Activated naive CD8-positive, alpha-beta T cell (primary cell): ENCODE measurements around the gene GAL3ST3.

Experiments used
- H3K27ac Mint-ChIP-seq: one replicate; pipeline ENCODE4 v1.8.0; 2021; ENCODE audit warnings: mixed read lengths
- H3K27me3 Mint-ChIP-seq: one replicate; pipeline ENCODE4 v1.8.0; 2021; ENCODE audit warnings: mixed read lengths
- H3K36me3 Mint-ChIP-seq: one replicate; pipeline ENCODE4 v1.8.0; 2021; ENCODE audit warnings: mixed read lengths
- H3K4me1 Mint-ChIP-seq: one replicate; pipeline ENCODE4 v1.8.0; 2021; ENCODE audit warnings: low read depth, mixed read lengths
- H3K4me3 Mint-ChIP-seq: one replicate; pipeline ENCODE4 v1.8.0; 2021; ENCODE audit warnings: mild to moderate bottlenecking, mixed read lengths
- H3K9me3 Mint-ChIP-seq: one replicate; pipeline ENCODE4 v1.8.0; 2021; ENCODE audit warnings: low read depth, mixed read lengths

GAL3ST3 gene

GRCh38 chr11:66061268-66061667, 12.3 kb upstream of the GAL3ST3 start:
- Mint-ChIP-seq H3K27me3 (no peaks in the 10 kb centered on the region), H3K9me3 (no peaks in the 10 kb centered on the region), H3K36me3 (peaks cover 30% of the 10 kb centered on the region), H3K4me1 (peaks cover 26% of the 10 kb centered on the region), H3K27ac (peak overlapping the region; percentile 89), H3K4me3 (peak overlapping the region; percentile 42)

GRCh38 chr11:66059966-66060680, 11.2 kb upstream of the GAL3ST3 start:
- Mint-ChIP-seq H3K27me3 (no peaks in the 10 kb centered on the region), H3K9me3 (no peaks in the 10 kb centered on the region), H3K4me3 (no peak overlapping the region), H3K36me3 (peaks cover 27% of the 10 kb centered on the region), H3K4me1 (peaks cover 23% of the 10 kb centered on the region), H3K27ac (peak overlapping the region; percentile 77)

GRCh38 chr11:66056501-66056900, 7.5 kb upstream of the GAL3ST3 start:
- peaks cover 33% of the 10 kb centered on the region for H3K4me1 Mint-ChIP-seq
- H3K36me3 Mint-ChIP-seq: peaks cover 19% of the 10 kb centered on the region
- H3K4me3 Mint-ChIP-seq: no peak overlapping the region
- no peaks in the 10 kb centered on the region for H3K27me3 Mint-ChIP-seq
- peak overlapping the region; percentile 16 for H3K27ac Mint-ChIP-seq
- no peaks in the 10 kb centered on the region for H3K9me3 Mint-ChIP-seq

- peaks cover 12% of the 10 kb centered on the region for H3K36me3 Mint-ChIP-seq
- H3K9me3 Mint-ChIP-seq: no peaks in the 10 kb centered on the region
- peaks cover 30% of the 10 kb centered on the region for H3K4me1 Mint-ChIP-seq
- H3K27ac Mint-ChIP-seq: peak overlapping the region; percentile 50
- peak overlapping the region; percentile 75 for H3K4me3 Mint-ChIP-seq
- H3K27me3 Mint-ChIP-seq: no peaks in the 10 kb centered on the region
Observed at GRCh38 chr11:66055021-66055420, 6.1 kb upstream of the GAL3ST3 start.

- Mint-ChIP-seq H3K27me3 (peaks cover 2% of the 10 kb centered on the region), H3K4me3 (peak overlapping the region; percentile 99), H3K36me3 (peaks cover 11% of the 10 kb centered on the region), H3K4me1 (peaks cover 32% of the 10 kb centered on the region), H3K9me3 (no peaks in the 10 kb centered on the region), H3K27ac (peak overlapping the region; percentile 98)
Observed at GRCh38 chr11:66052664-66052982, 3.7 kb upstream of the GAL3ST3 start.

- H3K9me3 Mint-ChIP-seq: no peaks in the 10 kb centered on the region
- peaks cover 32% of the 10 kb centered on the region for H3K4me1 Mint-ChIP-seq
- H3K27me3 Mint-ChIP-seq: peaks cover 2% of the 10 kb centered on the region
- peak within 1 kb of the TSS; percentile 99 for H3K4me3 Mint-ChIP-seq
- peak within 1 kb of the TSS; percentile 98 for H3K27ac Mint-ChIP-seq
- H3K36me3 Mint-ChIP-seq: peaks cover 11% of the 10 kb centered on the region
Observed at GRCh38 chr11:66051766-66052663, 3.1 kb upstream of the GAL3ST3 start, which contains the start of gene SF3B2. TSS of gene SF3B2 (plus strand) at chr11:66052364. CDS start at chr11:66052385, 21 bp downstream.

- Mint-ChIP-seq H3K27me3 (peaks cover 2% of the 10 kb centered on the region), H3K27ac (peak overlapping the region; percentile 85), H3K4me3 (peak overlapping the region; percentile 99), H3K4me1 (peaks cover 32% of the 10 kb centered on the region), H3K36me3 (peaks cover 11% of the 10 kb centered on the region), H3K9me3 (no peaks in the 10 kb centered on the region)
Observed at GRCh38 chr11:66051371-66051765, 2.4 kb upstream of the GAL3ST3 start.

GRCh38 chr11:66050581-66051231, 1.7 kb upstream of the GAL3ST3 start:
- peak overlapping the region; percentile 99 for H3K4me3 Mint-ChIP-seq
- peaks cover 2% of the 10 kb centered on the region for H3K27me3 Mint-ChIP-seq
- H3K27ac Mint-ChIP-seq: peak overlapping the region; percentile 85
- peaks cover 34% of the 10 kb centered on the region for H3K4me1 Mint-ChIP-seq
- peaks cover 11% of the 10 kb centered on the region for H3K36me3 Mint-ChIP-seq
- no peaks in the 10 kb centered on the region for H3K9me3 Mint-ChIP-seq

- peaks cover 30% of the 10 kb centered on the region for H3K4me1 Mint-ChIP-seq
- H3K36me3 Mint-ChIP-seq: peaks cover 3% of the 10 kb centered on the region
- H3K27ac Mint-ChIP-seq: no peak overlapping the region
- H3K4me3 Mint-ChIP-seq: no peak overlapping the region
- peaks cover 2% of the 10 kb centered on the region for H3K27me3 Mint-ChIP-seq
- H3K9me3 Mint-ChIP-seq: no peaks in the 10 kb centered on the region
Observed at GRCh38 chr11:66047541-66048365, 1.2 kb downstream of the GAL3ST3 start.

GRCh38 chr11:66046901-66047300, 2.1 kb downstream of the GAL3ST3 start:
- H3K4me3 Mint-ChIP-seq: no peak overlapping the region
- H3K27ac Mint-ChIP-seq: no peak overlapping the region
- H3K9me3 Mint-ChIP-seq: no peaks in the 10 kb centered on the region
- H3K4me1 Mint-ChIP-seq: peaks cover 25% of the 10 kb centered on the region
- H3K36me3 Mint-ChIP-seq: no peaks in the 10 kb centered on the region
- peaks cover 2% of the 10 kb centered on the region for H3K27me3 Mint-ChIP-seq

GRCh38 chr11:66045177-66045639, 3.8 kb downstream of the GAL3ST3 start:
- peak overlapping the region; percentile 31 for H3K4me3 Mint-ChIP-seq
- H3K4me1 Mint-ChIP-seq: peaks cover 16% of the 10 kb centered on the region
- H3K9me3 Mint-ChIP-seq: no peaks in the 10 kb centered on the region
- no peak overlapping the region for H3K27ac Mint-ChIP-seq
- peaks cover 2% of the 10 kb centered on the region for H3K27me3 Mint-ChIP-seq
- H3K36me3 Mint-ChIP-seq: no peaks in the 10 kb centered on the region

GRCh38 chr11:66044757-66045156, 4.2 kb downstream of the GAL3ST3 start:
- Mint-ChIP-seq H3K36me3 (no peaks in the 10 kb centered on the region), H3K4me1 (peaks cover 16% of the 10 kb centered on the region), H3K27me3 (peaks cover 2% of the 10 kb centered on the region), H3K27ac (no peak overlapping the region), H3K4me3 (peak overlapping the region; percentile 31), H3K9me3 (no peaks in the 10 kb centered on the region)

GRCh38 chr11:66042996-66043906, 5.7 kb downstream of the GAL3ST3 start:
- Mint-ChIP-seq H3K27ac (no peak overlapping the region), H3K36me3 (no peaks in the 10 kb centered on the region), H3K4me3 (no peak overlapping the region), H3K27me3 (no peaks in the 10 kb centered on the region), H3K9me3 (no peaks in the 10 kb centered on the region), H3K4me1 (peaks cover 11% of the 10 kb centered on the region)
